Measurements from ENCODE around the gene PALLD.

Gene PALLD

DNA sequence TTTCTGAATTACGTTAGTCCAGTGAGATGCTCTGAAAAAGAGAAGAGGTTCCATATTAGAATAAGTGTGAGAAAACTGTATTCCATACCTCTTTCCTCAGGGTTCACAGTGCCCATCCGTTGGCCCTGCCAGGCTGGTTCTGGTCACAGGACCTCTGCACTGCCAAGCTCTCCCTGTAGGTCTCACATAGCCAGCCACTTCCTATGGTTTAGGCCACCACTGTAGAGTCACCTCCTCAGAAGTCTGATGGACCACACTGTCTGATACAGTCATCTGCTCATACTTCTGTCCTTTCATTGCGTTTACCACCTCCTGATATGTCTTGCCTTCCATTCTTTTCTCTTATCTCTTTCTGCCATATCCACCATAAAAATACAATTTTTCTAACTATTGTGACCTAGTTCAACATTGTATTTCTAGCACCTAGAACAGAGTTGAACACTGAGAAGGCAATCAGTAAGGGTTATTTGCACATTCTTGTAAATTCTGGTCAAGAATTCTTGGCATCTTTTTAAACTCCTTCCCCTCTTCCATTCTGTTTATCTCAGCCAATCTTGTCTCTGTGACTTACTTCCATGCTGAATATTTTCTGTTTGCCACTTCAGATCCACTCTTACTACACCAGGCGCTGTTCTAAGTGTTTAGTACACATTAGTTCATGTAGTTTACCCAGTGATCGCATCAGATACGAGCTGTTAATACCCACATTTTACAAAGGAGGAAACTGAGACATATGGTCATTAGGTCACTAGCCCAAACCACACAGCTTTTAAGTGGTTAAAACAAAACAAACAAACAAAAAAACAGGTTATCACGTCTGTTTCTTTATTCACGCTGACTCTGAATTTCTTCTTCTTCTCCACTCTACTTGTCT lies 387.6 kb downstream of the PALLD start:
- no peak for DNase-seq

DNA sequence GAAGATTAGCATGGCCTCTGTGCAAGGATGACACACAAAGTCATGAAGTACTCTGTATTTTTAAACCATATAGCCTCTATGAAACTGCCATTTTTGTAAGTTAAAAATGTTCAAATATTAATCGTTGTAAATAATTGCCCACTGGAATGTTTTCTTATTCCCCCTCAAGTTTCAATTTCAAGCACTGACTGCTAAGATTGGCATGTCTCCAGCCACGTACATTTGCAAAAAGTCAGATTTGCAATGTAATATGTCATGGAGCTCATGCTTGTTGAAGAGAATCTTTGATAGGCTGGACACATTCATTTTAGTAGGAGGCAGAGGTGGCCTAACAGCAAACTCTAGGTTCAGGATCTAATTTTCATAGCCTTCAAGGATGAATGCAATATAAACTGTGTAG lies 388.5 kb downstream of the PALLD start:
- no peak for DNase-seq

DNA sequence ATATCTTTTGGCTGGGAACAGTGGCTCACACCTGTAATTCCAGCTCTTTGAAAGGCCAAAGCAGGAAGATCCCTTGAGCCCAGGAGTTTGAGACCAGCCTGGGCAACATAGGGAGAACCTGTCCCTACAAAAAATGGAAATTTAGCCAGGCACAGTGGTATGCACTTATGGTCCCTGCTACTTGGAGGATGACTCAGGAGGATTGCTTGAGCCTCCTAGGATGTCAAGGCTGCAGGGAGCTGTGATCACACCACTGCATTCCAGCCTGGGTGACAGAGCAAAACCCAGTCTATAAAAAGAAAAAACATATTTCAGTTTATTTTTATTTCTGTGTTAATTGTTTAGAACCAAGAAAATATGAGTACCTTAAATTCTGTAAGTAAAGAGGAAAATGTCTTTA lies 389.5 kb downstream of the PALLD start:
- DNase-seq: no peak

DNA sequence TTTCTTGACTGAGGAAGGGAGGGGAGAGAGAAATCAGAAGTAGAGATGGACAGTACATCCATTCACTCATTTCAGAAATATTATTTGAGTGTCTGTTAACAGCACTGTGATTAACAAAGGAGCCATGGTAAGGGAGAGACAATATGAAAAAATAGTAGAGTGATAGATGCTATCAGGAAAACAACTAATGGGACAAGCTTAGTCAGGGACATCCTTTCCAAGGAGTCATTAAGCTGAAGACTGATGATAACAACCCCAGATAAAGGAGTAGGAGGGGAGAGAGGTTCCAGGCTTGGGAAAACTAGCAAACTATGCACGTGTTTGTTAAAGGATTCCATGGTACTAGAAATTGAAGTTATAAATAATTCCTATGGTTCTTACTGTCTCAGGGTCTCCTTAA lies 391.0 kb downstream of the PALLD start:
- no peak for DNase-seq

DNA sequence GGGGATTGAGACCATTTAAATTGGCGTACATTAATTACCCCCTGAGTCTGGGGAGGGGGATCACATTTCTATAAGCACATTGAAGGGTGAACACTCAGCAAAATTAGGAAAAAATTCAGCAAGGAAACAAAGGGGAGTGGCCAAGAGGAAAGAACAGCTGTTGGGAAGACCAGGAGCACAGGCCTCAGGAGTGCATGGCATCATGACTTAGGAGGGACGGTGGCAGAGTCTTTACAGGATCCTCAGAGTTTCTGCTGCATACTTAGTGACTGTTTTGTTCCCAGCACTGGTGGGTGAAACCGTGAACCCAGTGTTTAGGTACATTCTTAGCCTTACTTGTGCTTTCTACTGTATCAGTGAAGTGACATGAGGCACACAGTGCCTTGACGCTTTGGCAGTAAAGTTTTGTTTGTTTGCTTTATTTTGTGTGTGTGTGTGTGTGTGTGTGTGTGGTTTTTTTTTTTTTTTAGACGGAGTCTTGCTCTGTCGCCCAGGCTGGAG lies 391.9 kb downstream of the PALLD start:
- DNase-seq: no peak

DNA sequence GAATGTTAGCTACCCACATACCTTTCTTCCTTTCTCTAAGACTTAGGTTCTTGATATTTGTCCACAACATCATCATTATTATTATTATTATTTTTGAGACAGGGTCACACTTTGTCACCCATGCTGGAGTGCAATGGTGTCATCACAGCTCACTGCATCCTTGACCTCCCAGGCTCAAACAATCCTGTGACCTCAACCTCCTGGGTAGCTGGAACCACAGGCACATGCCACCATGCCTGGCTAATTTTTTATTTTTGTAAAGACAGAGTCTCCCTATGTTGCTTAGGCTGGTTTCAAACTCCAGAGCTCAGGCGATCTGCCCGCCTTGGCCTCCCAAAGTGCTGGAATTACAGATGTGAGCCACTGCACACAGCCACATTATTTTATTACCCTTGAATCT lies 394.2 kb downstream of the PALLD start:
- no peak for DNase-seq

DNA sequence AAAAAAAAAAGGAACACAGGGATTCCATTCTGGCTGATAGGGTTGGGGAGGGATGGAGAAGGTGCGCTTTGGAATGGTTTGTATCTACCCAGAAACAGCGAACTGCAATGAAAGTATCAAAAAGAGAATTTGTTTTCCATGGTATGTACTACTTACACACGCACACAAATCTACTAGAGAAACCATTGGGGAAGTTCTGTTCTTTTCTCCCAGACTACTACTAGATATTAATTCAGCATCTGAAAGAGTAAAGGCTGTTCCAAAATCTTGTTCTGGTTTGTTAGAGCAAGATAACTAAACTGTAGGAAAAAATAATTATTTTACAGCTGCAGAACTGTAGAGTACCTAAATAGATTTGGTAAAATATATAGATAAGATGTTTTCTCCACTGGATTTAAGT lies 394.8 kb downstream of the PALLD start:
- DNase-seq: no peak

DNA sequence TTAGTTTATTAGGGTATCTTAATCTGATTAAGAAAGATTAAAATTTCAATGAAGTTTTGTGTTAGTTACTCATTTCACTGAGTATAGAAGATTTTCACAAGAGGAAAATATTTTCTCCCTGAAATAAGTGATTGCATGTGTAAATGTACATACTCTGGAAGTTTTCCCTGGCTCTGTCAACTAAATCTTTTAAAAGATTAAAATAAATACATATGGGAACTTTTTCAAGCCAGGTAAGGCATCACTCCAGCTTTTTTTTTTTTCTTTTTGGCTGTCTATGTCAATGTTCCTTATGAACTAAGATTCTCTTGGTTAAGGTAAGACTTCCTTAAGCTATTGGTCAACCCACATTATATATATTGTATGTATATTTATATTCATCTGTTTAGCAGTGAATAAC lies 395.6 kb downstream of the PALLD start:
- no peak for DNase-seq

DNA sequence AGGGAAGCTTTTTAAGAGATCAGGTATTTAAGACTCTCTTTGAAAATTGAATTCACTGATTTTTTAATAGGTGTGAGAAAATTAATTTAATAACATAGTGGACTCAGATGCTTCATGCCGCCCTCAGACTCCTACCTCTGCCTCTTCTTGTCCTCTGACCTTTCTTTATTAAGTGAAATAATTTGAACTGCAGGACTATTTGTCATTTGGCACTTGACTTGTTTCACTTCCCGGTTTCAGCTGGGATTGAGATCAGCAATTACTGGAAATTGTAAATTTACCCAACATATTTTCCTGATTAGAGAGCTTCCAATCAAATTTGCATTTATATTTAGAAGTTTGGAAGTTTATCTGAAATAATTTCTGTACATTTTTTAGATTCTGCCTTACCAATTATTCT lies 396.4 kb downstream of the PALLD start:
- DNase-seq: no peak

DNA sequence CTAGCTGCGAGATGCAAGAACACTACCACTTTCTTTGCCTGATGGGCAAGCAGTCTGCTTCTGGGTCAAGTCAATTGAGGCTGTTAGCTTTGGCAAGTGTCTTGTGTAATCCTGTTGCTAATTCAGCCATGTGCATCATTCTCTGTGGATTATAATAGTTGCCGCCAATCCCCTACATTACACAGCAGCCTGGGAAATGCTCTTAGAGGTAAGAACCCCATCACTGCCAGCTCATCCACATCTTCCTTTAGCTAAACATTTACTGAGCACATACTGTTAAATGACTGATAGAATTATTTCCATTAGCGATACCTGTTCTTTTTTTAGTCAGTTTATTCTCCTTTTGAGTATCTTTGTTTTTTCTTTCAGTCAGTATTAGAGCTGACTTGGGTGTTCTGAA lies 397.0 kb downstream of the PALLD start:
- no peak for DNase-seq

DNA sequence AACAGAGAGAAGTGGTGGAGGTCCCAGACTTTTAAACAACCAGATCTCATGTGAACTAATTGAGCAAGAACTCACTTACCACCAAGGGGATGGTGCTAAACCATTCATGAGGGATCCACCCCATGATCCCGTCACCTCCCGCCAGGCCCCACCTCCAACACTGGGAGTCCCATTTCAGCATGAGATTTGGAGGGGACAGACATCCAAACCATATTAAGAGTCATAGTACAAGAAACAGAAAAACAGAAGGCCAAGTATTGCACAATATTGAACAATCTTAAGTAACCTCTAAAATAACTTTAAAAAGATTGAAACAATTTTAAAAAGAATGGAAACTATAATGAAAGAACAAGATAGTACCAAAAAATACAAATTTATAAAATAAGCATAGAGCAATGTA lies 403.2 kb downstream of the PALLD start:
- DNase-seq: no peak

DNA sequence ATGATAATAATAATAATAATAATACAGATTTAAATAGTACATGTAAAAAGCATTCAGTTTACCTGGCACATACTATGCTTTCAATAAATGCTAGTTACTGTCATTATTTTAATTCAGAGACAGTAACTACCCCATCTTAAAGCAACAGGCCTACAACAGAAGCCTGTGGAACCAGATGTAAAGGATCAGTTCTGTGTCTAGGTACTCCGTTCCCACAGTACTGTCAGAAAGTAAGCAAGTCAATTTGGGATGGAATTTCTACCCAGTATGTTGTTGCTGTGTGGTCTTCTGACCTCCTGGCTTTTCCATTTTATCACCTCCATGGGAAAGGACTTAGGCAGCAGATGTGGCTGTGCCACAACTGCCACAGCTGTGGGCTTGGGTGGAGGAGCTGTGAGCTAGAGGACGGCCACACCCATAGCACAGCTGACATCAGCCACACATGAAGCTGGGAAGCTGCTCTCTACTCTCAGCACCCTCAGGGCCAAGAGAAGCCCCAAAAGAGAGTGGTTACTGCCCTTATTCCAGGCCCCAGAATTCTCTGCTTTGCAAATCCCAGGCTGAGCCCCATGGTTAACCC lies 410.4 kb downstream of the PALLD start:
- no peak for DNase-seq

DNA sequence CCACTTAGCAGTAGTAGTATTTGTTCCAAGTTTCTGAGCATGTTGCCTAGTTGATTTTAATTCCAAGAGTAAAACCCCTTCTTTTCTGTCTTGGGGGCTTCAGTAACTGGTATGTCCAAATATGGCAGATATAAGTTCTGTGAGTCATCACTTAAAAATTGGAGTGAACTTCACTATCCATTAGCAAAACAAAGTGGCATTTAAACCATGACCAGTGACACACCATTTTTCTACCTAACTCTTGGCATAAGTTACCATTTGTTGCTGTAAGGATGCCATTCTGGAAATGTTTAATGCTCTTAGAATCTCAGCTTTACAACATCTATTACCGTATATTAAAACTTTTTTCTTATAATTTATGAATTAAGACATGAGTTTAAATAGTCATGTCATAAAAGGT lies 411.2 kb downstream of the PALLD start:
- no peak for DNase-seq

DNA sequence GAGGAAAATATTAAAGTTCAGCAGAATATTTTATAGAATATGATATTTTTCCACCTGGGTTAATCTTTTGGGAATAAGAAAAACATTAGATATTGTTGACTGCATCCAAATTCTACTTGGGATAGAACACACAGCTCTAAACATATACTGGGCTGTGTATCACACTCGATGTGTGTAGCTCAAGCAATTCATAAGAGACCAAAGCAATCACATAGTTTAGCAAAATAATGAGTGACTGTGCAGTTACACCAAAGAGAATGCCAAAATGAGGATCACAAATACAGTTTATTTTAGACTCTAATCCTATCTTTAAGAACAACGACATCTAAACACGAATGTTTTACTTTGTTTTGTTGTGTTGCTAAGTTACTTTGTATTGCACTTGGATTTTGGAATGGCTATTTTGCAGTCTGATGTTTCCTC lies 412.0 kb downstream of the PALLD start:
- DNase-seq: no peak

DNA sequence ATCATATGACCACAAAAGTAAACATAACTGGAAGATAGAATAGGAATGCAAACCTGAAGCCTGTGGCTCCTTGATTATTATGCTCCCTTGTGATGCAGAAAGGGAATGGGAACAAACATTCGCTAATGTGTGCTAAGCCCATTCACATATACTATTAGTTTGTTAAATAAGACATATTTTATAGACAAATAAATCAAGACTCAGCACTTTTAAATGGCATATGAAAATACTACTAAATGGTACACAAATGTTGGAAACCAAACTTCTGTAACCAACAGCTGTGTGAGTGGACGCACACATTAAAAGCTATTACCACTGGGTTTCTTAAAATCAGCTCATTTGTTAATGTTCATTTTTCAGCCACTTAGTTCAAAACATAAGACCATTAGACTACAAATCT lies 417.2 kb downstream of the PALLD start:
- no peak for DNase-seq

DNA sequence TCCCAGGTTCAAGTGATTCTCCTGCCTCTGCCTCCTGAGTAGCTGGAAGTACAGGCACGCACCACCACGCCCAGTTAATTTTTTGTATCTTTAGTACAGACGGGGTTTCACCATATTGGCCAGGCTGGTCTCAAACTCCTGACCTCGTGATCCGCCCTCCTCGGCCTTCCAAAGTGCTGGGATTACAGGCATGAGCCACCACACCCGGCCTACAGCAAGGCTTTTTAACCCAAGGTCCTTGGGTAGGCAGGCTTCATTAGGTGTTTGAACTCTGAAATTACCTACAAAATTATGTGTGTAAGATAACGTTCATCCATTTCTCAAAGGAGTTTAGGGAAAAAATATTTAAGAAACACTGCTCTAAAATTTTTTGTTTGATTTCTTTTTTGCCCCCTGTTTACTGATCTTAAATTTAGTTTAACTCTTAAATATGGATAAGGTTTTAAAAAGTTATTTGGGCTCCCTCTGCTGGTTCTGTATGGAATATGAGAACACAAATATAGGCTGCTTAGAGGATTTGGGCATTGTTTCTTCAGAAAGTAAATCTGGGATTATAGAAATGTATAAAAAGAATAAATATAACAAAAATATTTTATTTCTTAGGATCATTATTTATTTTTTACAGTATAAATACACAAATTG lies 420.4 kb downstream of the PALLD start:
- DNase-seq: no peak

DNA sequence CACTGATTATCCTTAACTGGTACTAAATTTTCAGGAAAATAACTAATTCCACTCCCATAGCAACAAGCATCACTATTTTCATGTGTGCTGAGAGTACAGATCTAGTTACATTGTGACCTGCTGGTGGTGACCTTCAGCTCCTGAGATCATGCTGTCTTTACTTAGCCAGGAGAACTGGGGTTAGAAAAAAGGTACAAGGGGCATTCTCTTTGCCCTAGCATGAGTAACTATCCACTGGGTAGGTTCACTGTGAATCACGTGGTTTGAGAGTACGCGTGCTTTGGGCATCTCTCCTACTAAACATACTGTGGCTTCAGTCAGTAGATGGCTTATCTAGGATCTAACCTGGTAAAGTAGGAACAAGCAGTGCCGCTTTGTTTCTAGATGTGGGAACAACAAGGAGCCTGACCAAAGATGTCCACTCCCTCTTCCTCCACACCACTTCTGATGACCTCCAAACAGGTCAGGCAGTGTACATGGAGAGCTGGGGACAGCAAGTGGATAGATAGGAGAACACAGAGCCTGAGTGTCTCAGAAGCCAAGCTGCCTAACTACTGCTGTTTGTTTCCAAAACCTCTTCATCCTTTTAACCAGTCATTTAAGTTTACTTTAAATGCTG lies 423.0 kb downstream of the PALLD start:
- DNase-seq: no peak

DNA sequence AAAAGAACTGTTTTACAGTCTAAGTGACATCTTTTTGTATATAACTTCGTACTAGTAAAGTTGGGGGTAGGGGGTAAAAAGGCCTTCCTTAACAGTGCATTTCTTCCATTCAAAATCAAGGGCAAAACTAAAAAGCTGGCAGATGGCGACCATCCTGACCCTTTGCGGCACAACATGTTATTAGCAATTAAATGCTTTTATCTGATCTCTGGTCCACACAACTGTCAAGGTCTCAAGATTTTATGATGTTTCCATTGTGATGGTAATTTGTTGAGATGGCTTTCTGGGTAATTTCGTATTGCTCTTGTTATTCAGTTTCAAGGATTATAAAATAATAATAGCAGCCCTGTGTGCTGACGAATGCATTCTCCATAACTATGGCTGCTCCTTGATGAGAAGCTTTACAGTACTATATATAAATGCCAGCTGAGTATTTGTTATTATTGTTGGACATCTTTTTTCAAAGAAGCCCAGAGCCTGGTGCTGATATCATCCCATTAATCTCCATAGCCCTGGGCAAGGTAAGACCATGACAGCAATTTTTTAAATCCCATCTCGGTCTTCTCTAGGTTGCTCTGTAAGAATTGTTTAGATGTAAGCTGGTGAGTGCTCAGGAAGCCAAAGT lies 423.7 kb downstream of the PALLD start:
- no peak for DNase-seq

DNA sequence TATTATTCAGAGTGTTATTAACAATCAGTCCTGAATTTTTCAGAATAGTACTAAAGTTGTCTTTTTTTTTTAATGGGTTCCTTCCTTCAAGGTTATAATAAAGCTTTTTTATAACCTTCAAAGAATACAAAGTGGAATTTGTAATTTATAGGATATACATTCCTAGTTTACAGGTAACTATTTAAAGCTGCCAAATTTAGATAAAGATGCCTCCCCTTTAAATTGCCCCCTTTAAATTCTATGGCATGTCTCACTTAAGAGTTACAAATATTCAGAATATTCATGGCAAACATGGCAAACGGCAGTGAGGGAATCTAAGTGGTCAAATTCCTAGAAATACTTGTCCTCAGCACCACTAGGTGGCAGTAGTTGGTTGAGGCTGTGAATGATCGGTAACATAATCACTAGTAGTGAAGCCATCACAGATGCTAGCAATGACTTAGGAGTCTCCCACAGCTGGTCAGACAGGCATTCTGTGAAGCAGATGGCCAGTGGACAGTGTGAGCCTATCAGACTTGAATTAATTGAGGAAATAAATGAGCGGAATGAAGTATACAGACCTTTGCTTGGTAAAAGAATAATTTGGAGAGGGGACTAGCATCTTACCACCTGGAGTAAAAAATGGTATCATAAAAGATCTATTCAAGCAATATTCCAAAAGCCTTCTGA lies 426.8 kb downstream of the PALLD start:
- peak; percentile 57 for DNase-seq

DNA sequence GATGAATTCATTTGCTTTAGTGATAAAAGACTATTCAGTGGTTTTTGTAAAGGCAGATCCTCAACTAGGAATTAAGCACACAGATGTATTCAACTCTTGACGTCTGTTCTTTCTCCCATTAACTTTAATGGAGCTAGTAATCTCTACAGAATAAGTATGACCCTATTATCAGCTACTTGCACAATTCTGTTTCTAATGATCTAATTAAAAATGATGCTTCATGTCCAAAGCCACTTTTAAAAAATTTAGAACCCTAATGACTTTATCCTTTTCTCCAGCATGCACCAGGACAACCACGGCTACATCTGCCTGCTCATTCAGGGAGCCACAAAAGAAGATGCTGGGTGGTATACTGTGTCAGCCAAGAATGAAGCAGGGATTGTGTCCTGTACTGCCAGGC lies 427.8 kb downstream of the PALLD start:
- no peak for DNase-seq

DNA sequence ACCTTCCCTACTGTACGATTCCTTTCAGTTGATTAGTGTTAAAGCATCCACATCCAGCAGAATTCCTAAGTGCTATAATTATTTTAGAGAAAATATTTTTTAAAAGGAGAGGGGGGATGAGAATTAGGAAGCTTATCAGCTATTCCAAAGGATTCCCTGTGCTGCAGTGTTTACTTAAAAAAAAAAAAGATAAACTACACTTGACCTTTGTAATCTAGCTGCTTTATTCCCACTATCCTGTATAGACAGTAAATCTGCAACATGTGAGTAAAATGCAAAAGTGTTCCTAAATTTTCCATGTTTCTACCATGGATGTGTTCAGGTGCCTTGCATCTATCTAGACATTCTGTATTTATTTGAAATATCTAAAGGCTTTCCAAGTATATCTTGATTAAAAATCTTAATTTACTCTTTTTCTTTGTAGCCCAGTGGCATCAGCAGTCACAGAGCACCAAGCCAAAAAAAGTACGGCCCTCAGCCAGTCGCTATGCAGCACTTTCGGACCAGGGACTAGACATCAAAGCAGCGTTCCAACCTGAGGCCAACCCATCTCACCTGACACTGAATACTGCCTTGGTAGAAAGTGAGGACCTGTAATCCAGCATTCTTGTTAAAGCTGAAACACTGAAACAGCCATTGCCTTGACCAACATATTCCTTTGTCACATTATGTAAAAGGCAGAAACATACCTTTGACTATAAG lies 429.1 kb downstream of the PALLD start:
- DNase-seq: no peak

DNA sequence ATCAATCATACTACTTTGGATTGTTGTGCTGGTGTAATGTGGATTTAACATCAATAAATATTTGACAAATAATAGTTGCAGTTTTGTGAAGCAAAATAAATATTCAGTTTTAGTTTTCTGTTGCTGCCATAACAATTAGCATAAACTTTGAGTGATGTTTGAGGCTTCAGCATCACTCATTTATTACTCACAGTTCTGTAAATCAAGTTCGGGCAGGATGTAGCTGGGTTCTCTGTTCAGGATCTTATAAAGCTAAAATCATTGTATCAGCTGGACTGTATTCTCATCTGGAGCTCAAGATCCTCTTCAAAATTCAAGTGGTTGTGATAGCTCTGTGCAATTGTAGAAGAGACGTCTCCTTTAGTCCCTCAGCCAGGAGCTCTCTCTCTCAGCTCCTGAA lies 431.5 kb downstream of the PALLD start:
- DNase-seq: no peak
